WERI-Rb-1 (cell line): ENCODE data around the gene MEOX2.
A peak's percentile ranks its signal among the peaks of the same experiment; 100 is the strongest.

Experiments used
- DNase-seq: peaks from one replicate; pipeline ENCODE4 v3.0.0-alpha.2; 2020
- H3K27ac ChIP-seq: fragments of 250-450 bp; sonication (Bioruptor Pico); 2 replicates; pipeline ENCODE4 v1.5.1; 2020; ENCODE audit warnings: mild to moderate bottlenecking, moderate library complexity
- H3K27me3 ChIP-seq: fragments of 250-450 bp; sonication (Bioruptor Pico); 2 replicates; pipeline ENCODE4 v1.5.1; 2021; ENCODE audit warnings: mild to moderate bottlenecking, low read depth, moderate library complexity; ENCODE audit not compliant: insufficient read depth, severe bottlenecking
- H3K36me3 ChIP-seq: fragments of 250-450 bp; sonication (Bioruptor Pico); 2 replicates; pipeline ENCODE4 v1.5.1; 2020; ENCODE audit warnings: mild to moderate bottlenecking, moderate library complexity
- H3K4me3 ChIP-seq: 2 replicates; pipeline ENCODE4 v1.5.1; 2011; ENCODE audit warnings: low read depth, mild to moderate bottlenecking, control low read depth, low read length
- H3K9me3 ChIP-seq: fragments of 250-450 bp; sonication (Bioruptor Pico); 2 replicates; pipeline ENCODE4 v1.5.1; 2021; ENCODE audit warnings: mild to moderate bottlenecking, moderate library complexity; ENCODE audit not compliant: severe bottlenecking
- TF ChIP-seq, protein P1 (sequence below): IDR thresholded peaks from 2 replicates; pipeline ENCODE4 v1.5.1; 2011; ENCODE audit warnings: low read depth, mild to moderate bottlenecking, control low read depth, inconsistent platforms, low read length

The MEOX2 gene

DNA sequence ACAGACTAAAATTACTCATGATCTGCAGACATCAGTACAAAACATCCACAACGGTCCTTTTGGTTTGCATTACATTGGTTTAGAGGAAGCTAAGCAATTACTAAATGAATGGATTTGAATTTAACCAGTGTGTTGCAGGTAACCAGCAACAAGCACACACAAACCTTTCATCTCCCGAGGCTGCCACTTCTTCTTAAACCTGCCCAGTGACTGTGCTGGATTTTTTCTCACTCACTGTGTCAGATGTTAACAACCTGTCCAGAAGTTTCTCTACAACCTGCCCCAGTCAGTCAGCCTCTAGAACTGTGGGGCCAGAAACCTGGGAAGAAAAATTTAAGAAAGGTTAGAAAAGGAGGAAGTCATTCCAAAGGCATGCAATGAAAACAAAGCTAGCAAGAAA, 2.4 kb upstream of the MEOX2 start:
- Histone ChIP-seq H3K27me3 (peaks cover 24% of the 10 kb centered on the region), H3K36me3 (no peaks in the 10 kb centered on the region), H3K27ac (no peak overlapping the region), H3K4me3 (no peak overlapping the region), H3K9me3 (no peaks in the 10 kb centered on the region)
- DNase-seq, result no peak
- TF ChIP-seq, protein P1, sequence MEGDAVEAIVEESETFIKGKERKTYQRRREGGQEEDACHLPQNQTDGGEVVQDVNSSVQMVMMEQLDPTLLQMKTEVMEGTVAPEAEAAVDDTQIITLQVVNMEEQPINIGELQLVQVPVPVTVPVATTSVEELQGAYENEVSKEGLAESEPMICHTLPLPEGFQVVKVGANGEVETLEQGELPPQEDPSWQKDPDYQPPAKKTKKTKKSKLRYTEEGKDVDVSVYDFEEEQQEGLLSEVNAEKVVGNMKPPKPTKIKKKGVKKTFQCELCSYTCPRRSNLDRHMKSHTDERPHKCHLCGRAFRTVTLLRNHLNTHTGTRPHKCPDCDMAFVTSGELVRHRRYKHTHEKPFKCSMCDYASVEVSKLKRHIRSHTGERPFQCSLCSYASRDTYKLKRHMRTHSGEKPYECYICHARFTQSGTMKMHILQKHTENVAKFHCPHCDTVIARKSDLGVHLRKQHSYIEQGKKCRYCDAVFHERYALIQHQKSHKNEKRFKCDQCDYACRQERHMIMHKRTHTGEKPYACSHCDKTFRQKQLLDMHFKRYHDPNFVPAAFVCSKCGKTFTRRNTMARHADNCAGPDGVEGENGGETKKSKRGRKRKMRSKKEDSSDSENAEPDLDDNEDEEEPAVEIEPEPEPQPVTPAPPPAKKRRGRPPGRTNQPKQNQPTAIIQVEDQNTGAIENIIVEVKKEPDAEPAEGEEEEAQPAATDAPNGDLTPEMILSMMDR, result no peak

DNA sequence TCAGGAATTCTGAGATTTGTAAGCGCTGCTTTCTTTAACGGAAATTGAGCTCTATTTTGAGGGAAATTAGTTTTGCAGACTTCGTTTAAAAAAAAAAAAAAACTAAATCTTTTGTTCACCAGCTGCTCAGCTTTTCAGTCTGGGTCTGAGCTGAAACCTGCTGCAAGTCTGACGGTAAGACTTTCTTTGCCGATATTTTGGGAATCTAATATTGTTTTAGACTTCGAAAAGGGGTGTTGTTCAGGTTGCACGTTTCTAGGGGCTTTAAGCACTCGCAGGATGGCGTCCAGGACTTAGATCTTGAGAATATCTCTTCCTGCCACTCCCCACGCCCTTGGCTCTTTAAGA, 1.8 kb upstream of the MEOX2 start:
- Histone ChIP-seq H3K4me3 (no peak overlapping the region), H3K27me3 (peaks cover 24% of the 10 kb centered on the region), H3K36me3 (no peaks in the 10 kb centered on the region), H3K9me3 (no peaks in the 10 kb centered on the region), H3K27ac (no peak overlapping the region)
- no peak for DNase-seq
- TF ChIP-seq, protein P1, result no peak

DNA sequence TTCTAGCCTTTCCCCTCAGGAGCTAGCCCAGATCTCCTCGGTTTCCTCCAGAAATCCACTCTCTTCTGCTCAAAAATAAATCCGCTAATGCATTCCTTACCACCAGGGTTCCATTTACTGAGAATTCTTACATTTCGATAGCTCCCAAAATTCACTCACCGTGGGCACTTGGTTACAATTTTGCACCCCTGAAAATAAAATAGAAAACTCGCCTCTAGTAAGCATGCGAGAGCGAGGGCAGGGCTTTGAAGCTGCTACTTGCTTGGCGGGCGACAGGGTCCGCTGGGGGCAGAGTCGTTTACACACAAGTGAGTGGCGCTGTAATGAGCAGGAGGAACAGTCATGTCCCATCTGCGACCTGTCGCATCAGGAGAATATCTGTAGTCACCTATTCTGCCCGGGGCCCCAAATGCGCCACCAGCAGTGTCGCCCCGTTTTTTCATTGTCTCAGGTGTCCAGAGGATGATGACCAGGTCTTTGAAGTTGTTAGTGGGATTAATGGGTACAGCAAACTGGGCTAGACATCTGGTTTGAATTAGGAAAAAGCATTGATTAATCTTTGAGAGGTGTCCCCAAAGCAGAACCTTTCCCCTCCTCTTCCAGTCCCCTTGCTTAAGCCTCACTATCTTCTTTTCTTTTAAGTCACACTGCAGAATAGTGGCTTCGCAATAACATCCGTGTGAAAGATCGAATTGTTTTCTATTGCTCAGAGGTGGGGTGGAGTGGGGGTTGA, 1.2 kb upstream of the MEOX2 start:
- peaks cover 24% of the 10 kb centered on the region for H3K27me3 ChIP-seq
- no peaks in the 10 kb centered on the region for H3K36me3 ChIP-seq
- peak overlapping the region; percentile 47 for H3K4me3 ChIP-seq
- no peak overlapping the region for H3K27ac ChIP-seq
- peak; percentile 35 for DNase-seq
- H3K9me3 ChIP-seq, result no peaks in the 10 kb centered on the region
- TF ChIP-seq, protein P1, result peak; percentile 16; the same call in 1 of the 2 replicates

DNA sequence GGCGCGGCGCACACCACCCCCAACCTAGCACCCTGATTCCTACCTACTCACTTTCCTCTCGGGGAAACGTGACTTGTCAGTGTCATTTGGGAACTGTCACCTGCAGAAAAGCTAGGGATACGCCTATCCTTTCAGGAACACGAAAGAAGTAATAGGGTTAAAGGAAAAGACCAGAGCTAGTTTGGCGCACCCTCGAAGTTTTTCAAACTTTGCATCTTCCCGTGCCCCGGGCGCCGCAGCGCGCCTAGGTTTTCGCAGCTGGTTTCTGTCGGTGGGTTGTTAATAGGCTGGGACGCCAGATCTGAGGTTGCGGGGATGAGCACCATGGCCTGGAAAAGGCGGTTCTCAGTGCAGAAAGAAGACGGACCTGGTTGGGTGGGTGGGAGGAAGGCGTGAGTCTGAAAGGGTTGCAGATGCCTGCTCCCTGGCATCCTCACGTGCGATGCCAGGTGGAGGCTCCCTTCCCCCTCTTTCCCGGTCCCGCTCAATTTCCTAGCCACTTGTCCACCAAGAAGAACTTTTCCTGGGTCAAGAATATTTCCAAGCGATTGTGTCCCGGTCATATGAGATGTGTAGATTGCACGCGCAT, 568 bp upstream of the MEOX2 start:
- no peak for DNase-seq
- Histone ChIP-seq H3K9me3 (no peaks in the 10 kb centered on the region), H3K27ac (no peak overlapping the region), H3K4me3 (peak overlapping the region; percentile 47), H3K27me3 (peaks cover 24% of the 10 kb centered on the region), H3K36me3 (no peaks in the 10 kb centered on the region)
- TF ChIP-seq, protein P1, result no peak

DNA sequence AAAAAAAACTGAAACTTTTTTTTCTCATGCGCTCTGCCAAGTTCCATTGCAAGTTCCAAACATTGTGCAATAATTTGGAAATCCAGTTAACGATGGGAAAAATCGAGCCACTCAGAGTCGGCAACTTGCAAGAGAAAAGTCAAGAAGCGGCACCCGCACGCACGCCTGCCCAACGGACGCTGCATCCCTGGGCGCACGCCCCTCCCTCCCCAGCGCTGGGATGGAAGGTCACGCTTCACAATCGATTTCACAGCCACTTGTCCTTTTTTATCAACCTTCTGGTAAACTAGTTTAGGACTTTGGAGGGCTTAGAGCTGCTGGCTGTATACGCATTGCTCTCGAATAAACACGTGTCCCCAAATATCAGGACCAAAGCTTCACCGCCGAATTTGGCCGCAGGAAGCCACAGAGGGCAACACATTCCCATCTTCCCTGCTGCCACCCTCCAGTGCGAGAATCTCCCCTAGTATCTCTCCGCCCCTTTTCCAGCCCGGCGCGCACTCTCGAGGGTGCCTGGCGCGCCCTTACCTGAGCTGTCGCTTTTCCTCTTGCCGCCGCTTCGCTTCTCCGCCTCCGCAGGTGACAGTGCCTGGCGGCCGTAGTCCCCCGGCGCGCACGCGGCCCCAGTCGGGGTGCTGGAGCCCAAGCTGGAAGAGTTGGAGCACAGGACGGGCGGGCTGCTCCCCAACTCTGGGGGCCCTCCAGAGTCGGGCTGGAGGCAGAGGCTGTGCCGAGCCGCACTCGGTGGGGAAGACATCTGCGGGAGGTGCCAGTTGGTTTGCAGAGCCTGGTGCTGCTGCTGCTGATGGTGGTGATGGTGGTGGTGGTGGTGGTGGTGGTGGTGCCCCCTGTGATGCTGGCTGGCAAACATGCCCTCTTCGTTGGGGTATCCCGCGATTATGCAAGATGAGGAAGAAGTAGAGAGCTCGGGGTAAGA, 857 bp downstream of the MEOX2 start:
- Histone ChIP-seq H3K4me3 (peak overlapping the region; percentile 47), H3K9me3 (no peaks in the 10 kb centered on the region), H3K36me3 (no peaks in the 10 kb centered on the region), H3K27me3 (peaks cover 24% of the 10 kb centered on the region), H3K27ac (no peak overlapping the region)
- TF ChIP-seq, protein P1, result no peak
- peak; percentile 35 for DNase-seq
